Measurements from ENCODE around the gene SERPINA6. TPM values are rescaled to one million over a fixed set of nuclear protein-coding genes. Genes with fewer than 3 reads are reported as not detected.

The SERPINA6 gene
- total RNA-seq, 2 donors from 2014 or later, result 0.61 TPM; not detected in 1

DNA sequence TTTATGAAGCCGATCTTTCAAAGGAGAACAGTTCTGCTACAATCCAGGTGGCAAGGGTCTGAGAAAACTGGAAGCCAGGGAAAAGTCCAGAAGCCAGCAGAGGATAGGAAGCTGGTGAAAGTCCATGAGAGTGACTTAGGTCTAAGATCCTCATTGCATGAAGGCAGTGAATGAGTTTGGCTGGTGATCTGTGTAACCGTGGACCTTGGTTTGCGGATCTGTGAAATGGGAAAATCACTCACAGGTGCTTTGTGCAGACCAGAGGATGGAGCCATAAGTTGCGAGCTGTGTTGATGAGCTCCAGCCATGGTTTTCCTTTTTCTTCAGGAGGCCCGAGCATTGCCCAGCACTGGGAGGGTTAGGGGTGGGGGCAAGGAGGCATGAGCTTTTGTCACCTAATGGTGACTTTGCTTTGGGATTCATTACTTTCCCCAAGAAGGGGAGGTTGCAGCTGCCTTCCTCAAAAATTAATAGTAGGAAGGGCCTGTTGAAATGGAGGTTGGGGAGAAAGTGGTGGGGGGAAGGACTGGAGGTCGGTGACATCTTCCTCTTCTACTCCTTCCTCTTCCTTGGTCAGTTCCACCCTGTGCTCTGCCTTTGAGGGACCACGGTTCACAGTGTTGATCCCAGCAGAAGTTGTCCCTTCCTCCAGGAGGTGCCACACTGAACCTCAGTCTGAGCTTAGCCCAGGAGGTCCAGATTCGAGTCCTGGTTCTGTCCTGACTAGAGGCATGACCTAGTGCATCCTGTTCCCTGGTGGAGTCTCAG lies 20.3 kb upstream of the SERPINA6 start:
- Mint-ChIP-seq H3K9me3 (peaks cover 20% of the 10 kb centered on the region), H3K27ac (peak overlapping the region; percentile 94), H3K36me3 (ENCODE audit: low read depth) (no peaks in the 10 kb centered on the region), H3K4me3 (peak overlapping the region; percentile 72), H3K27me3 (no peaks in the 10 kb centered on the region), H3K4me1 (peaks cover 49% of the 10 kb centered on the region)
- ATAC-seq (replicated peaks), result no peak

DNA sequence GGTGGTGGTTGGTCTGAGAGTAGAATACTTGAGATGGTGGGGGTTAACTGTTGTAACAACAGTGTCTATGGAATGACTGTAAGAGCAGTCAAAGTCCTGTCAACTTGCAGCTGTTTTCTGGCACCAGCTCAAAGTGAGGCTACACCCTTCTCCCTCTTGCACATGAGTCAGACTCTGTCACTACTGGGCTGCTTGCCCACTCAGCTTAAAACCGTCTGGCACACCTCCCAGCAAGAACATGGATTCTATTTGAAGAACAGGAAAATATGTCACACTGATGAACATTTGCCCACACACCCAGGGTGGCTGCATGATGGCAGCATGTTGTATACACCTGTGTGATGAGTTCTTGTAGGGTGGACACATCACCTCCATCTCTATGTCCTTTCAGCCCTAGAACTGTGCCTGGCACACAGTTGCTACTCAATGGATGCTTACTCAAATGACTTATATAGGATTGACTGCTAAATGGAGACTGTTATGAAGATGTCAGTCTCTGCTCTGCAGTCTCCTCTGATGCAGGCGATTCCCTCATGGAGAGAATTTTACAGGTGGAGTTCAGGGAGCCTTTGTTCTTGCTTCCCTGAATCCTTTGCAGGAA lies 19.3 kb upstream of the SERPINA6 start:
- Mint-ChIP-seq H3K4me3 (peak overlapping the region; percentile 72), H3K27me3 (no peaks in the 10 kb centered on the region), H3K9me3 (peaks cover 26% of the 10 kb centered on the region), H3K27ac (peak overlapping the region; percentile 94), H3K4me1 (peaks cover 56% of the 10 kb centered on the region), H3K36me3 (ENCODE audit: low read depth) (peaks cover 5% of the 10 kb centered on the region)
- ATAC-seq (replicated peaks), result peak; percentile 70

DNA sequence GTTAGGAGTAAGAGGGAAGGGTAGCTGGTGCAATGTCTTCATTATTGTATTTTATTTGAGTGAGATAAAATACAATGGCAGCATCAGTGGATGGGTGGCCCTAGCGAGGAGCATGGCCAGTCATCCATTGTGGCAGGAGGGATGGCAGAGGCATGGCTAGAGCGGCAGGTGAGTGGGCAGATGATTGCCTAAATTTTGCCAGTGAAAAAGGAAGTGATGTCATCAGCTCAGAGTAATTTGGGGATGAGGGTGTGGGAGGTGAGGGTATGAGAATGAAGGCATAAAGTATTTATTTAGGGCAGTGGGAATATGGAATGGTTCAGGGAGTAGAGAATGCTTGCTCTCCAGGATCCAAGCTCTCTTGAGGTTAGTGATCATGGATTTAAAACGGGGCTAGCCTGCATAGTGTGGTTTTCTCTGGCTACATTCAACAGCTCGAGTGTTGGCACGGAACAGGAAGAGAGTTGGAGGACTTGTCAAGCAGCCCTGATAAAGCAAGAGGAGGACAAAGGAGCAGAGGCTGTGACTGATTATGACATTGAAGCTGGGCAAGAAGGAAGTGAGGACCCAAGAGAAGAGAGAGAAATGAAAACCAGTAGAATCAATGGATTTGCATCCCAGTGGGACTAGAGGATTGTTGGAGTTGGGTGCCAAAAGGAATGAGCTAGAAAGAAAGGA lies 18.7 kb upstream of the SERPINA6 start:
- Mint-ChIP-seq H3K4me1 (peaks cover 55% of the 10 kb centered on the region), H3K4me3 (peak overlapping the region; percentile 72), H3K9me3 (peaks cover 28% of the 10 kb centered on the region), H3K36me3 (ENCODE audit: low read depth) (peaks cover 5% of the 10 kb centered on the region), H3K27me3 (no peaks in the 10 kb centered on the region), H3K27ac (peak overlapping the region; percentile 94)
- ATAC-seq (replicated peaks), result peak; percentile 27

DNA sequence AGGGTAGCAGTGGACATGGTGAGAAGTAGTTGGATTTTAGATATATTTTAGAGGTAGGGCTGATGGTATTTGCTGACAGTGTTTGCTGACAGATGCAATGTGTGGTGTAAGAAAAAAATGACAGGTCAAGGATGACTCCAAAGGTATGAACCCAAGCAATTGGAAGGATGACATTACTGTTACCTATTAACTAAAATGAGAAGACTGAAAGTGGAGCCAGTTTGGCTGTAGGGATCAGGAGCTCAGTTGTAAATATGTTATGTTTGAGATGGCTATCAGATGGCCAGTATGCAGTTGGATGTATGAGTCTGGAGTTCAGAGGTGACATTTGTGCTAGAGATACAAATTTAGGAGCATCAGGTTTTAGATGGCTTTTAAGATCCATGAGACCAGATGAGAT lies 17.4 kb upstream of the SERPINA6 start:
- H3K36me3 Mint-ChIP-seq (ENCODE audit: low read depth), result peaks cover 5% of the 10 kb centered on the region
- H3K27me3 Mint-ChIP-seq, result no peaks in the 10 kb centered on the region
- H3K4me1 Mint-ChIP-seq, result peaks cover 50% of the 10 kb centered on the region
- peak overlapping the region; percentile 94 for H3K27ac Mint-ChIP-seq
- no peak for ATAC-seq (replicated peaks)
- H3K9me3 Mint-ChIP-seq, result peaks cover 28% of the 10 kb centered on the region
- H3K4me3 Mint-ChIP-seq, result peak overlapping the region; percentile 72

DNA sequence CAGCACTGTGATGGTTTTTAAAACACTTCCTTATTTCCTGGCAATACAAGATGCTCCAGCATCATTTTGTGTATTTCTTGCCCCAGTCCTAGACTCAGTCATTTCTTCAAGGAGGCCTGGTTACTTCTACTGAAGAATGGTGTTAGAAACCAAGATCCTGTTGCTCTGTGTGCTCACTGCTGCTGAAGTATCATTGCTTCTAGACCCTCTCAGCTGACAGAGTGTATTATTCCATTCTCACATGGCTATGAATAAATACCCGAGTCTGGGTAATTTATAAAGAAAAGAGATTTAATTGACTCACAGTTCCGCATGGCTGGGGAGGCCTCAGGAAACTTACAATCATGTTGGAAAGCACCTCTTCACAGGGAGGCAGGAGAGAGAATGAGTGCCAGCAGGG lies 14.9 kb upstream of the SERPINA6 start:
- peak overlapping the region; percentile 74 for H3K4me3 Mint-ChIP-seq
- peaks cover 37% of the 10 kb centered on the region for H3K4me1 Mint-ChIP-seq
- peak overlapping the region; percentile 95 for H3K27ac Mint-ChIP-seq
- peaks cover 28% of the 10 kb centered on the region for H3K9me3 Mint-ChIP-seq
- peaks cover 5% of the 10 kb centered on the region for H3K36me3 Mint-ChIP-seq (ENCODE audit: low read depth)
- peak; percentile 16 for ATAC-seq (replicated peaks)
- no peaks in the 10 kb centered on the region for H3K27me3 Mint-ChIP-seq

DNA sequence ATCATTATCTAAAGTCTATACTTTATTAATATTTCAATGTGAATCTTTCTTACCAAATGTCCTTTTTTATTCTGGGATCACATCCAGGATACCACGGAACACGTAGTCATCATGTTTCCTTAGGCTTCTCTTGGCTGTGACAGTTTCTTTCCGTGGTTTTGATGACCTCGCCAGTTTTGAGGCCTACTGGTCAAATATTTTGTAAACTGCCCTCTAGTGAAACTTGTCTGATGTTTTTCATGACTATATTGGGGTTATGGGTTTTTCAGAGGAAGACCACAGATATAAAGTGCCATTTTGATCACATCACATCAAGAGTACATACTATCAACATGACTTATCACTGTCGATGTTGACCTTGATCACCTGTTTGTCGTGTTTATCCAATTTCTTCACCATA lies 14.1 kb upstream of the SERPINA6 start:
- peak; percentile 38 for ATAC-seq (replicated peaks)
- H3K36me3 Mint-ChIP-seq (ENCODE audit: low read depth), result peaks cover 5% of the 10 kb centered on the region
- peak overlapping the region; percentile 74 for H3K4me3 Mint-ChIP-seq
- H3K27ac Mint-ChIP-seq, result peak overlapping the region; percentile 95
- peaks cover 33% of the 10 kb centered on the region for H3K4me1 Mint-ChIP-seq
- H3K9me3 Mint-ChIP-seq, result peaks cover 28% of the 10 kb centered on the region
- H3K27me3 Mint-ChIP-seq, result no peaks in the 10 kb centered on the region

DNA sequence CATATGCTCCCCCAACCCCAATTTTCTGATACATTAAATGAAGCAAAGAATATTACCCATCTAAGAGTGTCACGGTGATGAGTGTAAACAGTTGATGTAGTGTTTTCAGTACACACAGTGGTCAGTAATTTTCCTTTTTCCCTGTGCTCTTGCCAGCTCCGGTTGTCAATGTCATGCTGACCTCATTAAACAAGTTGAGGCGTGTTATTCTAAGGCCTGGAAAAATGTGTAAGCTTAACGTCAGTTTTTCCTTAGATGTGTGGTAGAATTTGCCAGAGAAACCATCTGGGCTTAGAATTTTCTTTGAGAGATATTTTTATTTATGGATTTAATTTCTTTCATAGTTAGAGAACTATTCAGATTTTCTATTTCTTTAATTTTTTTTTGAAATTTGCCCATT lies 11.7 kb upstream of the SERPINA6 start:
- Mint-ChIP-seq H3K9me3 (peaks cover 12% of the 10 kb centered on the region), H3K36me3 (ENCODE audit: low read depth) (peaks cover 5% of the 10 kb centered on the region), H3K4me3 (no peak overlapping the region), H3K27me3 (no peaks in the 10 kb centered on the region), H3K27ac (no peak overlapping the region), H3K4me1 (peaks cover 14% of the 10 kb centered on the region)
- ATAC-seq (replicated peaks), result no peak

DNA sequence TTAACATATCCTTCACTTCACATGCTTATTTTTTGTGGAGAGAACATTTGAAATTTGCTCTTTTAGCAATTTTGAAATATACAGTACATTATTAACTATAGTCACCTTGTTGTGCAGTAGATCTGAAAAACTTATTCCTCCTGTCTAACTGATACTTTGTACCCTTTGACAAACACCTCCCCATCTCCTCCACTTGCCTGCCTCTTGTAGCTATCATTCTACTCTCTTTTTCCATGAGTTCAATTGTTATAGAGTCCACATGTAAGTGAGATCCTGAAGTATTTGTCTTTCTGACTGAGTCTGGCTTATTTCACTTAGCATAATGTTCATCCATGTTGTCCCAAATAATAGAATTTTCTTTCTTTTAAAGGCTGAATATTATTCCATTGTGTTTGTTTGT lies 9.5 kb upstream of the SERPINA6 start:
- no peak overlapping the region for H3K4me3 Mint-ChIP-seq
- no peaks in the 10 kb centered on the region for H3K36me3 Mint-ChIP-seq (ENCODE audit: low read depth)
- no peak overlapping the region for H3K27ac Mint-ChIP-seq
- H3K27me3 Mint-ChIP-seq, result no peaks in the 10 kb centered on the region
- no peak for ATAC-seq (replicated peaks)
- H3K9me3 Mint-ChIP-seq, result peaks cover 3% of the 10 kb centered on the region
- no peaks in the 10 kb centered on the region for H3K4me1 Mint-ChIP-seq

DNA sequence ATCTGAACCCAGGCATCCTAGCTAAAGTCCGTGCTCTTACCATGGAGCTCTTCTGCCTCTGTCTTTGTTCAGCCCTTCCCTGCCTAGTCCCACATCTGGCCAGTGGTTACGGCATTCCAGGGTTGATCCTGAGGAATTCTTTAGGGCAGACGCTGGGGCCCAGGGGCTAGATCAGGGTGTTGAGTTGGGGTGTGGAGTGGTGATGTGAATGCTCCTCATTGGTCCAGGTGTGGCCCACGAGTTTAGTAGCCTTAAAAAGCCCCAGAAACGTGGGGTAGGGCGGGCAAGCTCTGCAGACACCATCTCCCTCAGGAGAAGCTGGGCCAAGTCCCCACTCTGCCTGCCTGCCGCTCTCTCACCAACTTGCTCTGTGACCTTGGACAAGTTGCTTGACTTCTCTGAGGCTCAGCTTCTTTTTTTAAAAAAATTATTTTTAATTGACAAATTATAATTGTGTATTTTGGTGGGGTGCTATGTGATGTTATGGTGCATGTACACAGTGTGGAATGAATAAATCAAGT lies 9.0 kb upstream of the SERPINA6 start:
- no peaks in the 10 kb centered on the region for H3K36me3 Mint-ChIP-seq (ENCODE audit: low read depth)
- H3K27me3 Mint-ChIP-seq, result no peaks in the 10 kb centered on the region
- H3K27ac Mint-ChIP-seq, result no peak overlapping the region
- H3K9me3 Mint-ChIP-seq, result no peaks in the 10 kb centered on the region
- H3K4me1 Mint-ChIP-seq, result no peaks in the 10 kb centered on the region
- no peak overlapping the region for H3K4me3 Mint-ChIP-seq
- ATAC-seq (replicated peaks), result no peak

DNA sequence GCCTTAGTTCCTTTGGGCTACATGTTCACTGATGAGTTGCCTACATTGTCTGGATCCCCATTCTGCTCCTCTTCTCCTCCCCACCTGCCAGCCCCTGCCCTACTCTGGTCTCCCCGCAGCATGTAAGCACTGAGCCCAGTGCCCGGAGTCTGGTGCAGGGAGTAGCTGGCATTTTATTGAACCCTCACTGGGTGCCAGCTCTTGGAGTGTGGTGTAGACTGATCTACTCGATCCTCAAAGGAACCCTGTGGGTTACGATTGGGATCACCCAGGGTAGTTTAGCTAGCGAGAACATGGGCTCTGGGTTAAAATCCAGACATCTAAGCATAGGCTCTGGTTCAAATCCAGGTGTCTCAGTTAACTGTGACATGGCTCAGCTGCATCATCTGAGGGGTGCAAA lies 8.3 kb upstream of the SERPINA6 start:
- Mint-ChIP-seq H3K27me3 (peaks cover 3% of the 10 kb centered on the region), H3K4me1 (no peaks in the 10 kb centered on the region), H3K27ac (no peak overlapping the region), H3K4me3 (no peak overlapping the region), H3K36me3 (ENCODE audit: low read depth) (no peaks in the 10 kb centered on the region), H3K9me3 (no peaks in the 10 kb centered on the region)
- no peak for ATAC-seq (replicated peaks)

DNA sequence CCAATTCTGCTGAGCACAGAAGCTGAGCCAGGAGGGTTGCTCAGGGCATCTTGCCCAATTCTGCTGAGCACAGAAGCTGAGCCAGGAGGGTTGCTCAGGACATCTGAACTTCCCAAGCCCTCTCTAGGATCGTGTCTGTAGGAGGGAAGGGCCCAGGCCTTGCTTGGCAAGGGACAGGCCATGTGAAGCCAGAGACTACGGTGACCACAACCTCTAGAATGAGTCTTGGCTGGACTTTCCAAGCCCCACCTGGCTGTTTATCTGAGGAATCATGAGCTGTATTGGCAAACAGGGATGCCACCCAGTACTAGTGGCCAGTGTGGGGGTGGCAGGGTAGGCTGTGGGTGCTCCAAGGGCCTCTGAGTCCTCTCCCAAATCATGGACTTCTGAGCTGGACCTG lies 7.7 kb upstream of the SERPINA6 start:
- no peak for ATAC-seq (replicated peaks)
- Mint-ChIP-seq H3K4me1 (no peaks in the 10 kb centered on the region), H3K36me3 (ENCODE audit: low read depth) (no peaks in the 10 kb centered on the region), H3K4me3 (no peak overlapping the region), H3K27ac (no peak overlapping the region), H3K27me3 (peaks cover 3% of the 10 kb centered on the region), H3K9me3 (no peaks in the 10 kb centered on the region)

DNA sequence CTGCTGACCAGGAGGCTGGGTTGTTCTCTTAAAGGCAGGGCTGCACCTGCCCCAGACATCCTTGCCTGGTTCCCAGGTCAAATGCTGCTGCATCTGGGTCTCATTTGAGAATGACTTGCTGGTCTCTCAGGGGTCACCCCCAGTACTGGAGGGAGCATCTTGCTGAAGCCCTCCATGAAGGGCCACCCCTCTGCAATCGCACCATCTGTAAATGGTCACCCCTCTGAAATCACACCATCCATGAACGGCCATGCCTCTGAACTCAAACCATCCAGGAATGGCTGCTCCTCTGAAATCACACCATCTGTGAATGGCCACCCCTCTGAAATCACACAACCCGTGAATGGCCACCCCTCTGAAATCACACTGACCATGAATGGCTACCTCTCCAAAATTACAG lies 7.3 kb upstream of the SERPINA6 start:
- Mint-ChIP-seq H3K36me3 (ENCODE audit: low read depth) (no peaks in the 10 kb centered on the region), H3K9me3 (no peaks in the 10 kb centered on the region), H3K27me3 (peaks cover 3% of the 10 kb centered on the region), H3K4me1 (no peaks in the 10 kb centered on the region), H3K27ac (no peak overlapping the region), H3K4me3 (no peak overlapping the region)
- no peak for ATAC-seq (replicated peaks)

DNA sequence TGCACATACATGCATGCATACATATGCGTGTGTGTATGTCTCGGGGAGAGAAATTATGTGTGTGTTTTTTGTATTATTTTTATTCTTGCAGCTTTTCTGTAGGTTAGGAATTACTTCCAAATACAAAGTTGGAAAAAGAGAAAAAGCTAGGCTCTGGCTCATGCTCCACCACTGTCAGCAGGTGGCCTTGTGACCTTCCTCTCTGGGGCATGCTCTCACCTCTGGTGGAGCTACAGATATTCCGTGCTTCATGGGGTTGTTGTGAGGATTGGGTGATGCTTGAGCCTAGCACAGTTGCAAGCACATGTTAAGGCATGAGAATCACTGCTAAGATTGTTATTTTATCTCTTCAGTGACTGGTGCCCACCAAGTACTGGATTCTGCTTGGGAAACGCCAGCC lies 6.7 kb upstream of the SERPINA6 start:
- Mint-ChIP-seq H3K4me3 (no peak overlapping the region), H3K27me3 (peaks cover 3% of the 10 kb centered on the region), H3K9me3 (no peaks in the 10 kb centered on the region), H3K4me1 (no peaks in the 10 kb centered on the region), H3K27ac (no peak overlapping the region), H3K36me3 (ENCODE audit: low read depth) (no peaks in the 10 kb centered on the region)
- ATAC-seq (replicated peaks), result no peak

DNA sequence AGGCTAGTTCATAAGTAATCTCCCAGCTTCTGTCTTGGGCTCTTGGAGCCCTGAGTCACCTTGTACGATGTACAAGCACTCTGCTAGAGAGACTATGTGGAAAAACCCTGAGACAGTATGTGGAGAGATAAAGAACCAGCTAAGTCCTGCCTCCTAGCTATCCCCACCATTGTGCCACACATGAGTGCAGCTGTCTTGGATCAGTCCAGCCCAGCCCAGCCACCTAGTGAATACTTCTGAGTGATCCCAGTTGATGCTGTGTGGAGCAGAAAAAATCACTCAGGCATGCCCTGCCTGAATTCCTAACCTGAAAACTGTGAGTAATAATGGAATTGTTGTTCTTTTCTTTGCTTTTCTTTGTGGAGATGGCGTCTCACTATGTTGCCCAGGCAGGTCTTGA lies 5.1 kb upstream of the SERPINA6 start:
- H3K9me3 Mint-ChIP-seq, result no peaks in the 10 kb centered on the region
- H3K4me3 Mint-ChIP-seq, result no peak overlapping the region
- no peak for ATAC-seq (replicated peaks)
- no peaks in the 10 kb centered on the region for H3K36me3 Mint-ChIP-seq (ENCODE audit: low read depth)
- H3K27me3 Mint-ChIP-seq, result peaks cover 3% of the 10 kb centered on the region
- H3K27ac Mint-ChIP-seq, result no peak overlapping the region
- H3K4me1 Mint-ChIP-seq, result no peaks in the 10 kb centered on the region

Data from activated T-helper 17 cell treated with anti-CD3 and anti-CD28 coated beads, Interleukin-2, amount 50 U/mL, for 72 hours (primary cell).